Mesenchymal stem cell (in vitro differentiated cells and primary cell): Measurements from ENCODE around the gene AQP11.

ENCODE experiments used
- DNase-seq: peaks from one replicate; pipeline ENCODE4 v3.0.0-alpha.2; 2013
- H2AFZ ChIP-seq: one replicate; pipeline ENCODE4 v1.6.1; 2013; ENCODE audit warnings: low read depth, mild to moderate bottlenecking, control low read depth, inconsistent platforms, low read length, moderate library complexity
- H2AK5ac ChIP-seq: 2 replicates; pipeline ENCODE4 v1.6.1; 2013; ENCODE audit warnings: low read length, moderate library complexity, mild to moderate bottlenecking, inconsistent platforms; ENCODE audit not compliant: severe bottlenecking
- H2BK120ac ChIP-seq: one replicate; pipeline ENCODE4 v1.6.1; 2013; ENCODE audit warnings: low read depth, mild to moderate bottlenecking, inconsistent platforms, low read length, moderate library complexity
- H2BK12ac ChIP-seq, 2 experiments: one replicate each; pipeline ENCODE4 v1.6.1; 2013; ENCODE audit warnings: inconsistent platforms in 2 of 2, low read length in 2 of 2, mild to moderate bottlenecking in 2 of 2, moderate library complexity in 2 of 2, control low read depth in 1 of 2
- H2BK15ac ChIP-seq: one replicate; pipeline ENCODE4 v1.6.1; 2013; ENCODE audit warnings: mild to moderate bottlenecking, low read depth, inconsistent platforms; ENCODE audit not compliant: poor library complexity, severe bottlenecking
- H2BK5ac ChIP-seq: 2 replicates; pipeline ENCODE4 v1.6.1; 2013; ENCODE audit warnings: low read depth, mild to moderate bottlenecking, low read length, control low read depth, inconsistent platforms; ENCODE audit not compliant: poor library complexity, severe bottlenecking
- H3K14ac ChIP-seq, 2 experiments: one replicate each; pipeline ENCODE4 v1.6.1; 2013; ENCODE audit warnings: inconsistent platforms in 2 of 2, low read length in 2 of 2, control low read depth in 1 of 2, mild to moderate bottlenecking in 1 of 2, moderate library complexity in 1 of 2
- H3K18ac ChIP-seq, 2 experiments: one replicate each; pipeline ENCODE4 v1.6.1; 2013; ENCODE audit warnings: inconsistent platforms in 2 of 2, low read length in 2 of 2, control low read depth in 1 of 2, low read depth in 1 of 2, mild to moderate bottlenecking in 1 of 2
- H3K23ac ChIP-seq, 2 experiments: one replicate each; pipeline ENCODE4 v1.6.1; 2013; ENCODE audit warnings: inconsistent platforms in 2 of 2, low read length in 2 of 2, mild to moderate bottlenecking in 2 of 2, moderate library complexity in 2 of 2, control low read depth in 1 of 2
- H3K27ac ChIP-seq: 2 replicates; pipeline ENCODE4 v1.5.1; 2013; ENCODE audit warnings: mild to moderate bottlenecking, moderate library complexity, low read length, control low read depth, inconsistent platforms; ENCODE audit not compliant: poor library complexity, severe bottlenecking
- H3K27me3 ChIP-seq, 2 experiments: 2 replicates each; pipeline versions ENCODE4 v1.6.1 to v1.7.0; 2013; ENCODE audit warnings: low read length in 2 of 2, mild to moderate bottlenecking in 2 of 2, moderate library complexity in 2 of 2, control low read depth in 1 of 2, inconsistent platforms in 1 of 2; ENCODE audit not compliant: control insufficient read depth in 1 of 2, insufficient read depth in 1 of 2
- H3K36me3 ChIP-seq, 2 experiments: 2 replicates each; pipeline versions ENCODE4 v1.6.1 to v1.7.0; 2013; ENCODE audit warnings: low read length in 2 of 2, control low read depth in 1 of 2, inconsistent platforms in 1 of 2, low read depth in 1 of 2, mild to moderate bottlenecking in 1 of 2; ENCODE audit not compliant: insufficient read depth in 2 of 2, control insufficient read depth in 1 of 2
- H3K4ac ChIP-seq, 2 experiments: one replicate each; pipeline ENCODE4 v1.6.1; 2013; ENCODE audit warnings: inconsistent platforms in 2 of 2, low read length in 2 of 2, mild to moderate bottlenecking in 2 of 2, moderate library complexity in 2 of 2, control low read depth in 1 of 2, low read depth in 1 of 2
- H3K4me1 ChIP-seq: 2 replicates; pipeline ENCODE4 v1.6.1; 2013; ENCODE audit warnings: low read depth, low read length, control low read depth; ENCODE audit not compliant: control insufficient read depth, insufficient read depth
- H3K4me2 ChIP-seq: 2 replicates; pipeline ENCODE4 v1.6.1; 2013; ENCODE audit warnings: low read length, mild to moderate bottlenecking, inconsistent platforms; ENCODE audit not compliant: poor library complexity, severe bottlenecking
- H3K4me3 ChIP-seq, 2 experiments: 2 replicates each; pipeline versions ENCODE4 v1.5.1 to v1.7.0; 2013; ENCODE audit warnings: low read length in 2 of 2, mild to moderate bottlenecking in 2 of 2, control low read depth in 1 of 2, low read depth in 1 of 2; ENCODE audit not compliant: insufficient read depth in 1 of 2
- H3K79me1 ChIP-seq: replicated peaks from 2 replicates; pipeline ENCODE4 v1.6.1; 2013; ENCODE audit warnings: mild to moderate bottlenecking, control low read depth, low read length, inconsistent platforms; ENCODE audit not compliant: poor library complexity, severe bottlenecking
- H3K9ac ChIP-seq: 2 replicates; pipeline ENCODE4 v1.7.0; 2013; ENCODE audit warnings: mild to moderate bottlenecking, low read length, moderate library complexity
- H3K9me3 ChIP-seq: 2 replicates; pipeline ENCODE4 v1.7.0; 2013; ENCODE audit warnings: mild to moderate bottlenecking, low read length; ENCODE audit not compliant: control insufficient read depth
- H4K8ac ChIP-seq: one replicate; pipeline ENCODE4 v1.6.1; 2013; ENCODE audit warnings: inconsistent platforms, mild to moderate bottlenecking, low read length, moderate library complexity
- H4K91ac ChIP-seq: one replicate; pipeline ENCODE4 v1.6.1; 2013; ENCODE audit warnings: mild to moderate bottlenecking, low read length, inconsistent platforms
- WGBS: methylation state at CpG from one replicate; pipeline ENCODE4 v1.1.7; 2013; ENCODE audit warnings: mixed read lengths; 5-methylcytosine and 5-hydroxymethylcytosine counted together

AQP11 gene

DNA sequence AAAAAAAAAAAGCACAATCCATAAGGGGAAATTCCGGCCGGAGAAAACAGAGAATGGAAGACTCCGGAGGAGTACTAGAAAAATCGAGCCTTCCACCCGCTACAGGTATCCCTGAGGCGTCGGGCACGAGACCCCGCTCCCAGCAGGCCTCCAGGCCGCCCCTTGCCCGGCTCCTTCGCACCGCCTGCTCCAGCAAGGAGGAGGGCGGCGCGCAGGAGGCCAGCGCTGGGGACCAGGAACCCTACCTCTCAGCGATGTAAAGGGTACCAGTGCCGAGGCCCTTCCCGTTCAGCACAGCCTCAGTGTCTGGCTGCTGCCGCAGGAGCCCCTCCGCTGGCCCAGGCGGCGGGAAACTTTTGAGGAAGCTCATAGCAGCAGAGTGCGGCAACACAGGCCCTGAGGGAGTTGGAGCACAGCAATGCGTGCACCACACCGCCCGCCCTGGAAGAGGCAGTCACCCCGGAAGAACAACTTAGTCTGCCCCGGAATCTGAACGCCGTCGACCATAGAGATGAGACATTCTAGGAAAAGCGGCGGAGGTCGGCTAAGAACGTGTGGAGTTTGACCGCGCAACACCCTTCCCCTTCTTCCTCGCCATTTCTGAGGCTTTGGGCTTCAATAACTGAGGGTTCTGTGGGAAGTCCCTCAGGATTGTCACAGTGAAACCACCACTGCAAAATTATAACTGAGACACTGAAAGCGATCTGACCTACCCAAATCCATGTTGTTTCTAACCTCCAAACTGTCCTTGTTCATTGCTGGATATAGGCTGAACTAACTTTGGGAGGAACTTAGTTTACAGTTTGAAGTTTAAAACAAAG is 47.8 kb downstream of the AQP11 start, which contains the start of gene CLNS1A:
TSS of gene CLNS1A (minus strand) at position 450 of the 821 bp plus-strand sequence. CDS start at position 370, 80 bp downstream.
- H3K79me1 ChIP-seq = peaks cover 8% of the 10 kb centered on the region
- no peaks in the 10 kb centered on the region for H3K27me3 ChIP-seq
- H3K27ac ChIP-seq = peak within 1 kb of the TSS; percentile 71
- peak within 1 kb of the TSS; percentile 54 to 75 for H3K4ac ChIP-seq
- no peaks in the 10 kb centered on the region for H3K9me3 ChIP-seq
- peak within 1 kb of the TSS in 1 of 2 experiments; percentile 77 for H3K23ac ChIP-seq
- H2BK5ac ChIP-seq = no peak within 1 kb of the TSS
- H3K36me3 ChIP-seq = peaks cover 0 to 2% of the 10 kb centered on the region in 2 experiments
- peaks cover 4% of the 10 kb centered on the region for H3K4me1 ChIP-seq
- H2AK5ac ChIP-seq = no peak within 1 kb of the TSS
- H2BK15ac ChIP-seq = peak within 1 kb of the TSS; percentile 7
- H2BK12ac ChIP-seq = no peak within 1 kb of the TSS
- peak within 1 kb of the TSS; percentile 94 for H3K9ac ChIP-seq
- no peak within 1 kb of the TSS for H2BK120ac ChIP-seq
- 1% methylated on average over 40 of the region's 41 CpGs for WGBS
- peak; percentile 90 for DNase-seq
- peak within 1 kb of the TSS; percentile 94 for H3K4me2 ChIP-seq
- peak within 1 kb of the TSS in 1 of 2 experiments; percentile 30 for H3K14ac ChIP-seq
- H4K91ac ChIP-seq = peak within 1 kb of the TSS; percentile 56
- H4K8ac ChIP-seq = peak within 1 kb of the TSS; percentile 97
- H3K18ac ChIP-seq = peak within 1 kb of the TSS; percentile 95 to 96
- peak within 1 kb of the TSS; percentile 94 to 96 for H3K4me3 ChIP-seq
- H2AFZ ChIP-seq = peak within 1 kb of the TSS; percentile 89

DNA sequence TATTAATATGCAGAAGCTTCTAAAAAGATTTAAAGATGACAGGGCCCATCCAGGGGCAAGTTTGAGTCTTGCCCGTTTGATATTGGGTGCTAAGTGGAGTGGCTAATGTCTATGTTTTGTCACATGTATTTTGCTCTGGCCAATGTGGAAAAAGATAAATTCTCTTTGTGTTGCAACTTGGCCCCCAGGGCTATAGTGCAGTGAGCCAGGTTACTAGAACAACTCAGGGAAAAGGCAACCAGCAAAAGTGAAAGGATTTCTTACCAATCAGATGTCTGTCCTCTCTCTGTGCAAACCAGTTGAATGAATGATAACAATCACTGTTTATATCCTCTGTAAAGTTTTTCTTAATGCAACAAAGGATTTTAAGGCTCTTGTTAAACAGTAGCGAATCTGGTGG is 52.5 kb downstream of the AQP11 start:
- Histone ChIP-seq H2AFZ (no peak overlapping the region), H2BK15ac (no peak overlapping the region), H3K14ac (no peak overlapping the region), H3K27ac (no peak overlapping the region), H2BK120ac (no peak overlapping the region), H3K4ac (no peak overlapping the region), H2BK5ac (no peak overlapping the region), H3K9me3 (no peaks in the 10 kb centered on the region), H3K18ac (no peak overlapping the region), H3K9ac (no peak overlapping the region), H3K23ac (no peak overlapping the region), H3K27me3 (no peaks in the 10 kb centered on the region), H4K91ac (no peak overlapping the region), H4K8ac (no peak overlapping the region), H2BK12ac (no peak overlapping the region), H3K4me2 (no peak overlapping the region), H3K4me3 (no peak overlapping the region), H3K4me1 (no peaks in the 10 kb centered on the region), H3K79me1 (no peaks in the 10 kb centered on the region), H3K36me3 (no peaks in the 10 kb centered on the region), H2AK5ac (no peak overlapping the region)
- WGBS = 98% methylated on average over 2 of the region's 2 CpGs
- no peak for DNase-seq

DNA sequence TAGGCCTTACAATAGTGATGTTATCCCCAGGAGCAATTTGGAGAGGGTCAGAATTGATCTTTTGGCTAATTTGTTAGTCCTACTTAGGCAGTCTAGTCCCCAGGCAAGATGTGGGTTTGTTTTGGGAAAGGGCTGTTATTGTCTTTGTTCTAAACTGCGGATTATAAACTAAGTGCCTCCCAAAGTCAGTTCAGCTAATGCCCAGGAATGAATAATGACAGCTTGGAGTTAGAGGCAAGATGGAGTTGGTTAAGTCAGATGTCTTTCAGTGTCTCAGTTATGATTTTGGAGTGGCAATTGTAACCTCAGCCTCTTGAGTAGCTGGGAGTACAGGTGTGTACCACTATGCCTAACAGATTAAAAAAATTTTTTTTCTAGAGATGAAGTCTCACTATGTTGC is 55.1 kb downstream of the AQP11 start:
- 96% methylated on average over 1 of the region's 1 CpG for WGBS
- no peak overlapping the region for H3K4ac ChIP-seq
- DNase-seq = no peak
- H2BK12ac ChIP-seq = no peak overlapping the region
- H3K9ac ChIP-seq = no peak overlapping the region
- H3K14ac ChIP-seq = no peak overlapping the region
- H3K36me3 ChIP-seq = no peaks in the 10 kb centered on the region
- H3K4me1 ChIP-seq = no peaks in the 10 kb centered on the region
- no peak overlapping the region for H2AFZ ChIP-seq
- H3K18ac ChIP-seq = no peak overlapping the region
- H3K27ac ChIP-seq = no peak overlapping the region
- no peak overlapping the region for H3K4me3 ChIP-seq
- no peak overlapping the region for H2BK15ac ChIP-seq
- H3K23ac ChIP-seq = no peak overlapping the region
- H4K91ac ChIP-seq = no peak overlapping the region
- no peaks in the 10 kb centered on the region for H3K27me3 ChIP-seq
- H3K9me3 ChIP-seq = no peaks in the 10 kb centered on the region
- no peak overlapping the region for H3K4me2 ChIP-seq
- no peak overlapping the region for H2AK5ac ChIP-seq
- H2BK120ac ChIP-seq = no peak overlapping the region
- no peaks in the 10 kb centered on the region for H3K79me1 ChIP-seq
- no peak overlapping the region for H4K8ac ChIP-seq
- no peak overlapping the region for H2BK5ac ChIP-seq

DNA sequence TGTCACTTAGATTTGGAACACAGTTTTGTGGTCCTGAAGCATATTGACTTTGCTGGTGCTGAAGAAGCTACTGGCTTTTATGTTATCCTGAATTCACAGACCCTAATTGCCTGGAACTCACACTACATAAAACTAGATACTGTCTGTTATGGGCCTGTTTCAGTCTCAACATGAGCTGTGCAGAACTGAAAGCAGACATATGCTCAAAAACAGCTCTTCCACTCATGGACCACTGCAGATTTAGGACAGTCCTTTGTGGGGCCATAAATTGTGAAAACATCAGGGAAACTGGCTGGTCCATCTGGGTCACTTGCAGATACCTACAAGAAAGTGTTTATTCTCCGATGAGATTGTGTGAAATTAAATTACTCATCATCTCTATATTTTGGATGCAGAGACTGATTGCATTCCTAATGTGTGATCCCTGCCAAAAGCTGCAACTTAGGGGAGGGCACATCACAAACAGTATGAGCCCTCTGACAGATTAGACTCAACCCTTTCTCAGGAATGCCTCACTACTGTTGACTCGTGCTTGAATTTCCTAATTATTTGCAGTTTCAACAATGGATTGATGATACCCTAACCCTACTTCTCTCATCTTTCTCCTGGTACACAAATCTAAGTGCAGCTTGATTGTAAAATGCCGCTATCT is 58.0 kb downstream of the AQP11 start:
- H3K79me1 ChIP-seq = no peaks in the 10 kb centered on the region
- H3K14ac ChIP-seq = no peak overlapping the region
- DNase-seq = no peak
- H2AK5ac ChIP-seq = no peak overlapping the region
- no peak overlapping the region for H3K9ac ChIP-seq
- H2BK15ac ChIP-seq = no peak overlapping the region
- H3K36me3 ChIP-seq = no peaks in the 10 kb centered on the region
- no peak overlapping the region for H2BK12ac ChIP-seq
- no peak overlapping the region for H3K4me3 ChIP-seq
- no peak overlapping the region for H4K8ac ChIP-seq
- H2BK120ac ChIP-seq = no peak overlapping the region
- no peak overlapping the region for H3K27ac ChIP-seq
- no peak overlapping the region for H2AFZ ChIP-seq
- no peaks in the 10 kb centered on the region for H3K9me3 ChIP-seq
- no peak overlapping the region for H3K23ac ChIP-seq
- no peaks in the 10 kb centered on the region for H3K4me1 ChIP-seq
- no peak overlapping the region for H3K4ac ChIP-seq
- no peaks in the 10 kb centered on the region for H3K27me3 ChIP-seq
- 87% methylated on average over 2 of the region's 3 CpGs for WGBS
- no peak overlapping the region for H2BK5ac ChIP-seq
- H3K4me2 ChIP-seq = no peak overlapping the region
- H3K18ac ChIP-seq = no peak overlapping the region
- H4K91ac ChIP-seq = no peak overlapping the region
